DND-41 (cell line): Measurements from ENCODE around the gene ATF1.

Experiments
- ATAC-seq: fragments of 200-7000 bp; cut with Tn5 transposase; 3 replicates; pipeline ENCODE4 v1.9.1; 2021; ENCODE audit warnings: low read depth; ENCODE audit not compliant: insufficient read depth
- DNase-seq: peaks from one replicate; pipeline ENCODE4 v3.0.0-alpha.2; 2020
- H2AFZ ChIP-seq: 2 replicates; pipeline ENCODE4 v1.6.0; 2012; ENCODE audit warnings: low read depth, low read length
- H3K27ac ChIP-seq: 2 replicates; pipeline ENCODE4 v1.5.1; 2012; ENCODE audit warnings: low read length, inconsistent platforms
- H3K27me3 ChIP-seq: fragments of 200-600 bp; sonication (generic); 2 replicates; pipeline ENCODE4 v1.6.0; 2012; ENCODE audit warnings: low read length, mild to moderate bottlenecking, inconsistent platforms; ENCODE audit not compliant: insufficient read depth, poor library complexity
- H3K36me3 ChIP-seq: 2 replicates; pipeline ENCODE4 v1.5.1; 2012; ENCODE audit warnings: low read length, inconsistent platforms; ENCODE audit not compliant: insufficient read depth
- H3K4me1 ChIP-seq: 2 replicates; pipeline ENCODE4 v1.5.1; 2012; ENCODE audit warnings: mild to moderate bottlenecking, low read length; ENCODE audit not compliant: insufficient read depth
- H3K4me2 ChIP-seq: 2 replicates; pipeline ENCODE4 v1.6.0; 2012; ENCODE audit warnings: mild to moderate bottlenecking, moderate library complexity, low read length, inconsistent platforms; ENCODE audit not compliant: insufficient read depth
- H3K4me3 ChIP-seq, 2 experiments: fragments of 200-600 bp in 1 of 2; shearing (Covaris generic) in 1 of 2; 2 replicates each; pipeline ENCODE4 v1.5.1; 2012 to 2016; ENCODE audit warnings: inconsistent platforms in 2 of 2, low read length in 2 of 2, mild to moderate bottlenecking in 2 of 2, low read depth in 1 of 2, moderate library complexity in 1 of 2
- H3K79me2 ChIP-seq: 2 replicates; pipeline ENCODE4 v1.6.0; 2012; ENCODE audit warnings: low read length, inconsistent platforms; ENCODE audit not compliant: insufficient read depth
- H3K9ac ChIP-seq: 2 replicates; pipeline ENCODE4 v1.6.0; 2012; ENCODE audit warnings: low read depth, mild to moderate bottlenecking, inconsistent platforms, low read length, moderate library complexity
- H3K9me3 ChIP-seq: 2 replicates; pipeline ENCODE4 v1.5.1; 2012; ENCODE audit warnings: low read length, moderate library complexity, mild to moderate bottlenecking, inconsistent platforms; ENCODE audit not compliant: insufficient read depth, severe bottlenecking
- H4K20me1 ChIP-seq: 2 replicates; pipeline ENCODE4 v1.6.0; 2012; ENCODE audit warnings: low read length; ENCODE audit not compliant: insufficient read depth
- EZH2 ChIP-seq: IDR thresholded peaks from 3 replicates; pipeline ENCODE4 v1.6.1; 2012; ENCODE audit warnings: borderline replicate concordance, low read depth, mild to moderate bottlenecking, moderate library complexity, low read length, inconsistent platforms; ENCODE audit not compliant: severe bottlenecking
- TF ChIP-seq, protein P1 (sequence below): IDR thresholded peaks from 2 replicates; pipeline ENCODE4 v1.5.1; 2012; ENCODE audit warnings: borderline replicate concordance, low read length, moderate library complexity, mild to moderate bottlenecking; ENCODE audit not compliant: poor library complexity, severe bottlenecking; ENCODE audit errors: extremely low read depth

ATF1 gene

DNA sequence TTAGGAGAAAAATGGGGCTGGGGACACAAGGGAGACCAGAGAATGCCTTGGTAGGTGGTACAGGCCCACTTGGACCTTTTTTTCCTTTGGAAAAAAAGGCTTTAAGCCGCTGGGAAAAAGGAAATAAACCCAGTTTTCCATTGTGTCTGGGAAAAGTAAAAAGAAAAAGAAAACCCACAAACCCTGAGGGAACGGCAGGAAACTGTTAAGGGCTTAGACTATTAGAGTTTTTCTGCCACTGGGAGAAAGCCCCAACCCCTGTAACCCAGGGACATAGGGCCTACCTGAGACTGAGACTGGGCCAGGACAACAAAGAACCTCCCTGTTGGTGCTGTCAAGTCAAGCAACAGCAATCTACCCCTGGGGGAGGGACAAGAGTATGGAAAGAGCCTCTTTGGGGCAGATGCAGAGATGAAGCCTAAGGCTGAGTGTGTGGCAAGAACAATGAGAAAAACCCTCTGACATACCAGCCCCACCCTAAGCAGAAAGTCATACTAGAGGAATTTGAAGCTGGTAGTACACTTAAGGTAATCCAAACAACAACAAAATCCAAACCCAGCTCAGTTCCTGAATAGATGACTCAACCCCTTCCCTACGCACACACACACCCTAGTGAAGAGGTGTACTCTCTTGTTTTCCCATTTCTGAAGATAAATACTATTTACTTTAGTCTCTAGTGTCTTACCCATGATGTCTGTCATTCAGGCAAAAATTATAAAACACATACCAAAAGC, 22.8 kb downstream of the ATF1 start:
- DNase-seq (no peak), ATAC-seq (no peak)
- Histone ChIP-seq H3K4me2 (no peak overlapping the region), H3K36me3 (peaks cover 34% of the 10 kb centered on the region), H3K9me3 (peaks cover 6% of the 10 kb centered on the region), H3K27me3 (no peaks in the 10 kb centered on the region), H2AFZ (no peak overlapping the region), H3K27ac (no peak overlapping the region), H3K9ac (no peak overlapping the region), H3K4me1 (no peaks in the 10 kb centered on the region), H3K4me3 (no peak overlapping the region), H4K20me1 (no peaks in the 10 kb centered on the region), H3K79me2 (peaks cover 44% of the 10 kb centered on the region)
- TF ChIP-seq EZH2: no peak
- TF ChIP-seq, protein P1, sequence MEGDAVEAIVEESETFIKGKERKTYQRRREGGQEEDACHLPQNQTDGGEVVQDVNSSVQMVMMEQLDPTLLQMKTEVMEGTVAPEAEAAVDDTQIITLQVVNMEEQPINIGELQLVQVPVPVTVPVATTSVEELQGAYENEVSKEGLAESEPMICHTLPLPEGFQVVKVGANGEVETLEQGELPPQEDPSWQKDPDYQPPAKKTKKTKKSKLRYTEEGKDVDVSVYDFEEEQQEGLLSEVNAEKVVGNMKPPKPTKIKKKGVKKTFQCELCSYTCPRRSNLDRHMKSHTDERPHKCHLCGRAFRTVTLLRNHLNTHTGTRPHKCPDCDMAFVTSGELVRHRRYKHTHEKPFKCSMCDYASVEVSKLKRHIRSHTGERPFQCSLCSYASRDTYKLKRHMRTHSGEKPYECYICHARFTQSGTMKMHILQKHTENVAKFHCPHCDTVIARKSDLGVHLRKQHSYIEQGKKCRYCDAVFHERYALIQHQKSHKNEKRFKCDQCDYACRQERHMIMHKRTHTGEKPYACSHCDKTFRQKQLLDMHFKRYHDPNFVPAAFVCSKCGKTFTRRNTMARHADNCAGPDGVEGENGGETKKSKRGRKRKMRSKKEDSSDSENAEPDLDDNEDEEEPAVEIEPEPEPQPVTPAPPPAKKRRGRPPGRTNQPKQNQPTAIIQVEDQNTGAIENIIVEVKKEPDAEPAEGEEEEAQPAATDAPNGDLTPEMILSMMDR: no peak

DNA sequence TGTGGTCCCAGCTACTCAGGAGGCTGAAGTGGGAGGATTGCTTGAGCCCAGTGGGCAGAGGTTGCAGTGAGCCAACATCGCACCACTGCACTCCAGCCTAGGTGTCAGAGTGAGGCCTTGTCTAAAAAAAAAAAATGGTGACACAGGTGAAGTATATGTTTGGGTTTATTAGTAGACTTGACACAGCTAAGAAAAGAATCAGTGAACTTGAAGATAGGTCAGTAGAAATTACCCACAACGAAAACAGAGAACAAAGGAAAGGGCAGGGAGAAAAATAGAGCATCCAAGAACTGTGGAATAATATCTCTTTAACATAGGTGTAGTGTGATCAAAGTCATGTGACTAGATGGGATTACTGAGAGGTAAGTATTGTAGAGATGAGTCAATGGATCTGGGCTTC, 23.7 kb downstream of the ATF1 start:
- Histone ChIP-seq H3K4me2 (no peak overlapping the region), H3K4me1 (no peaks in the 10 kb centered on the region), H3K79me2 (peaks cover 50% of the 10 kb centered on the region), H2AFZ (no peak overlapping the region), H3K27ac (no peak overlapping the region), H3K9me3 (peaks cover 6% of the 10 kb centered on the region), H4K20me1 (no peaks in the 10 kb centered on the region), H3K9ac (no peak overlapping the region), H3K36me3 (peaks cover 31% of the 10 kb centered on the region), H3K27me3 (no peaks in the 10 kb centered on the region), H3K4me3 (no peak overlapping the region)
- no peak for TF ChIP-seq EZH2
- TF ChIP-seq, protein P1: no peak
- DNase-seq: no peak
- no peak for ATAC-seq

DNA sequence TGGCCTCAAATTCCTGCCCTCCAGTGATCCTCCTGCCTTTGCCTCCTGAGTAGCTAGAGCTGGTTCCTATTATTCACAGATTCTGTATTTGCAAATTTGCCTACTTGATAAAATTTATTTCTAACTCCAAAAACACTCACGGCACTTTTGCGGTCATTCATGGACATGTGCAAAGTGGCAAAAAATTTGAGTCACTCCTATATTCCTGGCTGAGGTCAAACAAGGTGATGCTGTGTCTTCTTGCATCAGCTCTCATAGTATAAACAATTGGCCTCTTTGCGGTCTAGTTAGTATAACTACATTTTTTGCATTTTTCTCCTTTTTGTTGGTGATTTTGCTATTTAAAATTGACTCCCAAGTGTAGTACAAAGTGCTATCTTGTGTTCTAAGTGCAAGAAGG, 24.7 kb downstream of the ATF1 start:
- Histone ChIP-seq H3K79me2 (peaks cover 55% of the 10 kb centered on the region), H3K9ac (no peak overlapping the region)
- TF ChIP-seq EZH2: no peak

DNA sequence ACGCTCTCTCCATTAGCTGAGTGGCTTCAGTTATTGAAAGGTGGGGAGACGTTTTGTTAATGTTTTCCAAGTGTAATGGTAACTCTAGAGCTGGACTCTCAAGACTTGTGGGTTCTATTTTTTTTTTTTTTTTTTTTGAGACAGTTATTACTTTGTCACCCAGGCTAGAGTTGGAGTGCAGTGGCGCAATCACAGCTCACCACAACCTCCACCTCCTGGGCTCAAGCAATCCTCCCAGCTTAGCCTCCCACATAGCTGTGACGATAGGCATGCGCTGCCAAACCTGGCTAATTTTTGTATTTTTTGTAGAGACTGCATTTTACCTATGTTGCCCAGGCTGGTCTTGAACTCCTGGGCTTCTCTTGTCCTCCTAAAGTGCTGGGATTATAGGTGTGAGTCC, 26.2 kb downstream of the ATF1 start:
- Histone ChIP-seq H3K4me3 (no peak overlapping the region), H3K9ac (no peak overlapping the region), H3K79me2 (peaks cover 52% of the 10 kb centered on the region), H2AFZ (no peak overlapping the region), H3K9me3 (peaks cover 6% of the 10 kb centered on the region), H3K4me2 (no peak overlapping the region), H3K27me3 (no peaks in the 10 kb centered on the region), H3K36me3 (peaks cover 27% of the 10 kb centered on the region), H3K4me1 (no peaks in the 10 kb centered on the region), H3K27ac (no peak overlapping the region), H4K20me1 (no peaks in the 10 kb centered on the region)
- no peak for ATAC-seq
- DNase-seq: no peak
- TF ChIP-seq, protein P1: no peak
- no peak for TF ChIP-seq EZH2

More for the DNA sequence above, 24.7 kb downstream of the ATF1 start:
- no peaks in the 10 kb centered on the region for H3K4me1 ChIP-seq
- DNase-seq: no peak
- H3K9me3 ChIP-seq: peaks cover 6% of the 10 kb centered on the region
- no peak overlapping the region for H3K4me2 ChIP-seq
- no peaks in the 10 kb centered on the region for H4K20me1 ChIP-seq
- peaks cover 26% of the 10 kb centered on the region for H3K36me3 ChIP-seq
- H3K27ac ChIP-seq: no peak overlapping the region
- ATAC-seq: no peak
- H2AFZ ChIP-seq: no peak overlapping the region
- no peak overlapping the region for H3K4me3 ChIP-seq
- no peaks in the 10 kb centered on the region for H3K27me3 ChIP-seq
